Superior temporal gyrus (tissue), 1 donor: Measurements from ENCODE around the gene SPC24.
"Not testable (repeated sequence)": the region's sequence is repeated elsewhere in the genome, so short reads cannot be mapped to it uniquely, and the experiment has no call there.

ENCODE experiments used
- DNase-seq: peaks from one replicate; pipeline ENCODE4 v3.0.0-alpha.2; 2016; ENCODE audit errors: extremely low spot score

Gene SPC24

GRCh38 chr19:11192957-11193939 lies 37.7 kb upstream of the SPC24 start:
- DNase-seq, result no peak

- DNase-seq, result no peak
These were observed 36.4 kb upstream of the SPC24 start for GRCh38 chr19:11191934-11192333.

GRCh38 chr19:11191273-11191755 lies 35.7 kb upstream of the SPC24 start:
- no peak for DNase-seq

- no peak for DNase-seq
These were observed 34.9 kb upstream of the SPC24 start for GRCh38 chr19:11190501-11190900.

- DNase-seq, result no peak
These were observed 31.9 kb upstream of the SPC24 start for GRCh38 chr19:11187441-11187840.

GRCh38 chr19:11182994-11183393 lies 27.4 kb upstream of the SPC24 start:
- no peak for DNase-seq

- no peak for DNase-seq
These were observed 25.9 kb upstream of the SPC24 start for GRCh38 chr19:11181488-11181887.

GRCh38 chr19:11180975-11181374 lies 25.4 kb upstream of the SPC24 start:
- not testable (repeated sequence) for DNase-seq

- DNase-seq, result no peak
These were observed 24.8 kb upstream of the SPC24 start for GRCh38 chr19:11180346-11180745.

- no peak for DNase-seq
These were observed 24.2 kb upstream of the SPC24 start for GRCh38 chr19:11179716-11180297.

- not testable (repeated sequence) for DNase-seq
These were observed 23.5 kb upstream of the SPC24 start for GRCh38 chr19:11179145-11179465.

GRCh38 chr19:11177592-11177991 lies 22.0 kb upstream of the SPC24 start:
- DNase-seq, result no peak

- DNase-seq, result no peak
These were observed 21.0 kb upstream of the SPC24 start for GRCh38 chr19:11176466-11177193.

- DNase-seq, result no peak
These were observed 20.3 kb upstream of the SPC24 start for GRCh38 chr19:11175920-11176319.

- DNase-seq, result no peak
These were observed 18.8 kb upstream of the SPC24 start for GRCh38 chr19:11174336-11174735.

GRCh38 chr19:11173516-11174155 lies 18.1 kb upstream of the SPC24 start:
- no peak for DNase-seq

- DNase-seq, result no peak
These were observed 17.0 kb upstream of the SPC24 start for GRCh38 chr19:11172576-11172975.

GRCh38 chr19:11171144-11171543 lies 15.6 kb upstream of the SPC24 start:
- DNase-seq, result no peak

- no peak for DNase-seq
These were observed 14.5 kb upstream of the SPC24 start for GRCh38 chr19:11169896-11170678.

- DNase-seq, result no peak
These were observed 13.0 kb upstream of the SPC24 start for GRCh38 chr19:11168568-11168967.
